Activated naive CD4-positive, alpha-beta T cell (primary cell): ENCODE results near the gene NDUFA11.

ENCODE experiments used
- DNase-seq, 4 experiments: peaks; one replicate each; lab custom pipeline; 2025; lab: John Stamatoyannopoulos, UW

The NDUFA11 gene

DNA sequence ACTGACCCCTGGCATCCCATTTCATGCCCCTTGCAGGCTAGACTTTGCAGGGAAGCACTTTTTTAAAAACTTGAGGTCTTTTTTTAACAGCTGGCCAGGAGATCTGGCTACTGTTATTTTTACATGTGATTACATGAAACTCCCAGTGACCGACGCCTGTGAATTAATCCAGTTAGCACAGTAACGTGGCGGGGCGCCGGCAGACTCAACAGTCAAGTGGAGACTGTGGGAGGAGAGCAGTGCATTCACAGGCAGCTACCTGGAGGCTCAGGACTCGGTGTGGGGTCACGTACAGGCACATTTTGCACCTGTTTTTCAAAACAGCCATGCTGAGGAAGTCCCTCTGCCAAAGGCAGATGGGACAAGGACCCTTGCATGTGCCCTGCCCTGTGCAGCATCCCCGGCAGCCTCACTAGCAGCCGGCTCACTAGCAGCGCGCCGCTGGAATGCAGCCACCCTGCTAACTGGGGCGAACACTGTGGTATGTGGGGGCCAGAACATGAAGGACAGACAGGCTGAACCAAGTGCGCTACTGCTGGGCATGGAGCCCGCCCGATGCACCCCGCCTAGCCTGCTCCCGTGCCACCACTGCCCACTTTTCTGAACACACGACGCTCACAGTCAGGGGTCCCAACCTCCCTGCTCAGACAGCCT, 29.1 kb upstream of the NDUFA11 start:
- DNase-seq, result no peak

DNA sequence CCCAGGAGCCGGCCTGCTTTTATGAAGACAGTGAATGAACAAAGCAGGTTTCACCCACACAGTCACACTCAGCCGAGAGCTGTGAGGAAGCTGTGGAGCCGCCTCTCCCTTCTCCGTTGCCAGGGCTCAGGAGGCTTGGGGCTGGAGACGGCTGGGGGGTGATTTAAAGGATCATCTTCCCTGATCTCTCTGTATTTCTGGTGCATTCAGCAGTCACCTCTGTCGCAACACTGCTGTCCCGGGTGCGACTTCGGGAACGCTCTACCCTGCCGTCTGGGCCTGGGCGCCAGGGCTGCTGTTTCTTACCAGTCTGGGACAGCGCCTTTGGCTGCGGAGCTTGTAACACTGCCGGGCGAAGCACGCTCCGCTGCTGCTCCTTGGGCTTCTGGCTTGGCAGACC, 28.6 kb upstream of the NDUFA11 start:
- no peak for DNase-seq

DNA sequence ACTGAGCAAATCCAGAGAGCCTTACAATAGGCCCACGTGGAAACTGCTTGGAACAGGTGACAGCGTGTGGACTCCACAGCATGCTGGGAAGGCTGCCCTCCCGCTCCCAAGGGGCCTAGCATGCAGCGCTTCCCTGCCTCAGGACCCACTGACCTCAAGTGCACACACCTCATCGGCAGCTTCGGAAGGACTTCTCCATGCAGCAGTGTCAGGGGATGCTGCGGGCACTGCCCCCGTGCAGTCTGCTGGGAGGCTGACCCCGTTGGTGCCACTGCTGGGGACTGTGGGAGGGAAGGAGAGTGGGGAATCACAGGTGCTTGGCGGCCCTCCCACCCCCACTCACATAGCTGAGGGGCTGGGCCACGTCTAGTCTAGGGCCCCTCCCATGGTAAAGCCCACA, 27.7 kb upstream of the NDUFA11 start:
- no peak for DNase-seq

DNA sequence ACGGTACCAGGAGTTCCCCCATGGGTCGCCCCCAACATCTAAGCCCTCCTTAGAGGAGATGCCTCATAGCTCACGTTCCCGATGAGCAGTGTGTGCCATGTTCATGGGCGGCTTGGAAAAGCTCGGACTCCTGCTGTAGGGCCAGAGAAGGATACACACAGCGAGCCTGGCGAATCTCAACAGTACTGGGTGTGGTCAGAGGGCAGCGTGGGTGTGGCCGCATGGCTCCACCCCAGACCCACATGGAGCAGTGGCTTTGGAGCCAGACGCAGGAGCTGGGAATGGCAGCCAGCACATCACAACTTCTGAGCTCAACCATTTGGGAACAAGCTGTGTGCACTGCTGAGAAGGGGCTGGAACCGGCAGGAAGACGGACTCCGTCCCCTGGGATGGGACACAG, 26.0 kb upstream of the NDUFA11 start:
- no peak for DNase-seq

DNA sequence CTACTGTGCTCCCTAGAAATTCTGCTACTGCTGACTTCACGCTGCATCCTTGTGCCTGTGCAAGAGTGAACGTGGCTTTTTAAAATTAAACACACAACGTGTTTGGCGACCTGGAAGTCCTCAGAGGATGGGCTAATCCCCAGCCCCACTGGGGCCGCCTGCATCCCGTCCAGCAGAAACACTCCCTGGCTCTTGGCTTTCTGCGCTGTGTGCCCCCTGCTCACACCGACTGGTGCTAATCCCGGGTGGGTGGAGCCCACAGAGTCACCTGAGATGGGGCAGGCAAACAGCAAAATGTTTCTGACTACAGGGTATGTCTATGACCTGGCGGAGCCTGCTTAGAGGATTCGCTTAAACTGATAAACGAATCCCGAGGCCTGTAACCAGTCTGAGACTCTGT, 25.6 kb upstream of the NDUFA11 start:
- no peak for DNase-seq

DNA sequence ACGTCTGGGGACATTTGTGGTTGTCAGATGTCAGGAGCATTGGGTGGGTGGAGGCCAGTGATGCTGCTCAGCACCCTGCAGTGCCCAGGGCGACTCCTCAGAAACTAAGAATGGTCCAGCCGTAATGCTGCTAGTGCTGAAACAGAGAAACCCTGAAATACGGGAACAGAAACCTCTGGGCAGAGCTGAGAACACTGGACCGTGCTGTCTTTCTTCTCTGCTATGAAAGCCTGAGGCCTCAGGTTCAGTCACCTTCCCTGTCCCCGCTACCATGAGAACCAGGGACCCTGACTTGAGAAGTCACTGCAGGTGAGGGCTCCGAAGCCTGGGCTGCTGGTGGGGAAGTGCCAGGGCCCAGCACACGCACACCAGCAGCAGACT, 23.8 kb upstream of the NDUFA11 start:
- DNase-seq, result no peak

DNA sequence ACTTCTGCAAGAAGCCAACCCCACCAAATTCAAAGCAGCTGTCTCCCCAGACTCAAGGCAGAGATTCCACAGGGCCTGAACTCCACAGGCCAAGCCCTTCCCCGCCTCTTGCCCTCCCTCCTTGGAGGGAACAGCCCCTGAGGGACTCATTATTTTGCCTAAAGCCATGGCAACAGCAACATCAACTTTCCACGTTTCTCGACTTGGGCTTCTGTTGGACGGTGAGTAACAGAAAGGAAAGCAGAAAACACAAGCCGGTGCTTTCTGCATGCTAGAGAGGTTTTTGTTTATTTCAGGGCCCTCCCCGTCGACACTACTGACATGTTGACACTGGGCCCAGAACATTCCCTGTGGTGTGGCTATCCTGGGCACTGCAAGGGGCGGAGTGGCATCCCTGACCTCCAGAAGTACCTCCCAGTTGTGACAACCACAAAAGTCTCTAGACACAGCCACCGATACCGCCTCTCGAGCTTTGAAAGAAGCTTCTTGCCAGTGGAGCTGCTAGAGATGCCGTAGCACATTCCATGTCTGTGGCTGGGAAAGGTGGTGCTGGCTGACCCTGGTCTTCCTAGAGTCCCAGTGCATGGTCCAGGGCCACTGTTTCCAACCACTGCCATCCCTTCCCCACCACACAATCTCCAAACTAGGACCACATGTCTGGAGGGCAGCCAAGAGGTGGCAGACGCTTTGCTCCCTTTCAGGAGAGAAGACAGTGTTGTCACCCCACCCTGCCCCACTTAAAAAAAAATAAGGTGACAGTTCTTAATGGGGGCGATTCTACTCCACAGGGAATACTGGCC, 23.3 kb upstream of the NDUFA11 start:
- no peak for DNase-seq

DNA sequence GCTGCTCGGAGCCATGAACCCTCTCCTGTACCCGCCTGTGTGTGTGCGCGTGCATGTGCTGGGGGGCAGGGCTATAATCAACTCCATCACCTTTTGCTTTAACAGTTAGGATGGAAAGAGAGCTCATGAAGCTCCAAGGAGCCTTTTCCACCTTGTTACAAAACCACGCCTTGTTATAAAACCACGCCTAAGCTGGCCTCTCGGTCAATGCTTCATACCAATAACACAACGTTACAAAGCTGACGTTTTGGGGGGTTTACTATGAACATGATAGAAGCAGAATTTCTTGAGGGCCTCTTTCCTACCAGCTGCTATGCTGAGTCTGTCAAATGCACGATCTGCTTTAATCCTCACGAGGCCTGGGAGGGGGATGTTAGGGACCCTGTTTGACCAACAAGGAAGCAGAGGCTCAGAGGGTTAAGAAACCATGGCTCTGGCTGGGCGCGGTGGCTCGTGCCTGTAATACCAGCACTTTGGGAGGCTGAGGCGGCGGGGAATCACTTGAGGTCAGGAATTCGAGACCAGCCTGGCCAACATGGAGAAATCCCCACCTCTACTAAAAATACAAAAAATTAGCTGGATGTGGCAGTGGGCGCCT, 22.3 kb upstream of the NDUFA11 start:
- no peak for DNase-seq

DNA sequence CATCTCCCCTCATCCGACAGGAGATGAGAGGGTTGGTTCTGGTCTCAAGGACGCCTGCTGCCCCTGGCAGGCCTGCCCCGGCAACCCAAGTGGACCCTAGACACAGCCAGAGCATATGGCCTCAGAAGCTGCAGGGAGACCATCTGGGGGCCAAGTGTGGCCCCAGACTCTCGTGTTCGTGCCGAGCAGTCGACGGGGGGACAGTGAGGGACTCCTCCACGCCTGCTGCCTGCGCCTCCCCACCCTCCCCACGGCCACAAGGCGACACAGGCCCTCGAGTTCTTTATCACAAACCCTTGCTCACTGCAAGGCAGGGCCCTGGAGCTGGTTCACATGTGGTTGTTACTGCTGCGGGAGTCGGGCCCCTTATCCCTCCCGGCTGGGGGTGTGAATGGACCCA, 19.8 kb upstream of the NDUFA11 start:
- DNase-seq, result no peak

DNA sequence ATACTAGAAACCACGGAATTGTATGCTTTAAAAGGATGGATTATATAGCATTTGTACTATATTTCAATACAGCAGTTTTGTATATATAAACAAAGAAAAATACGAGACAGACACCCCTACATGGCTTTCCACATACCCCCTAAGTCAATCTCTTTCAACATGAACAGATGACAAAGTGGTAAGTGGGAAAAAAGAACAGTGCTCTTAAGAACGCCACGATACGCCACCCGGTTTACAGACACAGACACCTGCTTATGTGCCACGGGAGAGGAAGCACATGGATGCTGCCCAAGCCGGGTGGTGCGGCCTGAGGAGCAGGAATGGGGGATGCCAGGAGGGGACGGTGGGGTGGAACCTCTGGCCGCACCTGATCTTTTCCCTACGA, 18.6 kb upstream of the NDUFA11 start:
- no peak for DNase-seq

DNA sequence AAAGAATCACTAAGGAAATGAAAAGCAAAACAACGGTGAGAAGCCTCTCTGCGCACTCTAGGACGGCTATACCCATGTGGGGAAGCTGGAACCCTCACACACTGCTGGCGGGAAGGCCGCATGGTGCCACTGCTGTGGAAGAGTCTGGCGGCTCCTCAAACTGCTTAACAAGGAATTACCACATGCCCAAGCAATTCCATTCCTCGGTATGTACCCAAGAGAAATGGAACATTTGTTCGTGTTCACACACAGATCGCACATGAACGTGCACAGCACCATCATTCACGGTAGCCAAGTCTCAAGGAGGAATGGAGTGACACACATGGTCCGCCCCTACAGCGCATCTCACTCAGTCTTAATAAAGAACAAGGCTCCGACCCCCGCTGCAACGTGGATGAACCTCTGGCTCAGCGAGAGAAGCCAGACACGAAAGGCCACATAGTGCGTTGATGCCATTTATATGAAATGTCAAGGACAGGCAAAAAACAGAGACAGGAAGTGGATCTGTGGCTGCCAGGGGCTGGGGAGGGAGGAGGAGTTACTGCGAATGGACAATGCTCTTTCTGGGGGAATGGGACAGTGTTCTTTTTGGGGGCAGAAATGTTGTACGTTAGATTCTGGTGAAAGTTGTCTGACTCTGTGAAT, 18.0 kb upstream of the NDUFA11 start:
- DNase-seq, result no peak

DNA sequence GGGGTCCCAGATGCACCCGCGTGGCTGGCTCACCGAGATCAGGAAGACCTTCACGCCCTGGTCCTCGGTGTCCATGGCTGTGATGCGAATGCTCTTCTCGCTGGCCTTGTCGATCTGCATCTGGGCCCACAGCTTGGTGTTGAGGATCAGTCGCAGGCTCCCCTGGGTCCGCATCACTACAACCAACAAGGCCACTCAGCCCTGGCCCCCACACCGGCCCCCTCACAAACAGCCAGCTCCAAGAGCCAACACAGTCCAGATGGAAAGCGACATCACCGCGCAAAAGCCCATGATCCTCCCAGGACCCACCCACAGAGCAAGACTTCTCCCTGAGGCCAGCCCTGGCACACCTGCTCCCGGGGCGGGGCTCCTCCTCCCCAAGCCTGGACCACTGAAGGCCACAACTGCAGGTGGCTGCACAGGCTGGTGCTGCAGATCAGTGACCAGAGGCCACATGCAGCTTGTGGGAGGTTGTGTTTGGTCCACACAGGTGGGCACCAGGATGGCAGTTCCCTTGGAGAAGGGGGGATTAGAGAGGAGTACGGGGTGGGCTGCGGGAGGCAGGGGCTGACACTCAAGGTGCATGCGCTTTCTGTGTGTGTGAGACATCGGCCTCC, 15.0 kb upstream of the NDUFA11 start:
- DNase-seq, result no peak

DNA sequence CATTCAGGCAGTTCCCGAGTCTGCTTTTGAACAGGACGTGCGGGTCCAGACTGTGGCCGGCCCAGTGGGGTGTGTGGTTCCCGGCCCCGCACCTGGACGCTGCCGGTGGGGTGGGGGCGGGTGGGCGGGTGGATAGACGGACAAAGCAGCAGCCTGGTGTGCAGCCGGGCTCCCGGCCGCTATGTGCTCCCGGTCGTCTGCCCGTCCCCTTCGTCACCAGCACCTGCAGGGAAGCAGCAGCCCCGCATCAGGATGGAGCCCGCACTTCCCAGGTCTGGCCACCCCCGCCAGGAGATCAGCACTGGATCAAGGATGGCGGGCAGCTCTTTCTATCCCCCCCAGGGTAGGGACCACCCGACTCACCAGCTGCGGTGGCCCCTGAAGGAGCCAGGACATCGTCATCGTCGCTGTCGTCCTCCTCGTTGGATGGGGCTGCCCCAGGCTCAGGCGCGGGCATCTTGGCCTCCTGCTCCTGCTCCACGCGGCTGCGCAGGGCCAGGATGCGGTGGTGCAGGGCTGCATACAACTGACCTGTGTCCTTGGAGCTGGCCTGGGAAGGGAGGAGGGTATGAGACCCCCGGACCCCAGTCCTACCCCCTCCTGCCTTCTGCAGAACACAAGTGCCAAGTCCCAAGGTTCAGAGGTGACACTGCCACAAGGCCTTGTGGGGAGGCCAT, 14.0 kb upstream of the NDUFA11 start:
- no peak for DNase-seq

DNA sequence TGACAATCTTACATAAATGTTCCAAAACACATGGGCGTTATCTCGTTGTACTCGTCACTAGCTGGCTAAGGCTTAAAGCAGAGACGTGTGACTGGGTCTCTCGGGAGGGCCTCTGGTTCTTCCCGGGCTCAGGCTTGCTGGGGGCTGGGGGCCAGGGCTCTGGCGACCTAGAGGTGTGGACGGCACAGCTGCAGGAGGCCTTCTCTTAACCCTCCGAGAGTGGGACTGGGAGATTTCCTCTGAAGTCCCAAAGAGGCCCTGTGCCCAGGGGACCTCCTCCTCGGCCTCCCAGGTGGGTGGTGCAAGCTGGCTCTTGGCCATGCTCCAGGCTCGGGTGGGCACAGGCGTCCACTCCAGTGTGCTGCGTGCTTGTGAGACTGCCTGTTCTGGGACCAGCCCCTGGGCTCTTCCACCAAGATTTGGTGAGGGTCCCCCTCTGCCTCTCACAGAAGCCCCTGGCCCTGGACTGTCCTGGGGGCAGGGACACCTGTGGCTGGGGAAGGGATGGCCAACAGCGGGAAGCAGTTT, 12.7 kb upstream of the NDUFA11 start:
- DNase-seq, result no peak

DNA sequence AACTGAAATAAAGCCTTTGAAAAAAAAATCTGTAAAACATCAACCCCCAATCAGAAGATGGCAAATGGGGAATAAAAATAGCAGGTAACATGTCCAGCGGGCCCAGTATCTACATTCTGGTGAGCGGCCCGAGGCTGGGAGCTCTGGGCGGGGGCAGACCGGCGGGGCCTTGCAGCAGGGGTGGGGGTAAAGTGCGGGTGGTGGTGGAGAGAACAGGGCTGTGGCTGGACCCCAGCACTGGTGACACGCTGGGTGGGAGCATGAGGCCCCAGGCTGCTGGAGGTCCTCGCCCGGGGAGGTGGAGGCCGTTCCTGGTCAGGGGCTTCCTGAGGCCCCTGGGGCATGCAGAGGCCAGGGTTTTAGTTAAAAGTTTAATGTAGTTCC, 12.2 kb upstream of the NDUFA11 start:
- no peak for DNase-seq

DNA sequence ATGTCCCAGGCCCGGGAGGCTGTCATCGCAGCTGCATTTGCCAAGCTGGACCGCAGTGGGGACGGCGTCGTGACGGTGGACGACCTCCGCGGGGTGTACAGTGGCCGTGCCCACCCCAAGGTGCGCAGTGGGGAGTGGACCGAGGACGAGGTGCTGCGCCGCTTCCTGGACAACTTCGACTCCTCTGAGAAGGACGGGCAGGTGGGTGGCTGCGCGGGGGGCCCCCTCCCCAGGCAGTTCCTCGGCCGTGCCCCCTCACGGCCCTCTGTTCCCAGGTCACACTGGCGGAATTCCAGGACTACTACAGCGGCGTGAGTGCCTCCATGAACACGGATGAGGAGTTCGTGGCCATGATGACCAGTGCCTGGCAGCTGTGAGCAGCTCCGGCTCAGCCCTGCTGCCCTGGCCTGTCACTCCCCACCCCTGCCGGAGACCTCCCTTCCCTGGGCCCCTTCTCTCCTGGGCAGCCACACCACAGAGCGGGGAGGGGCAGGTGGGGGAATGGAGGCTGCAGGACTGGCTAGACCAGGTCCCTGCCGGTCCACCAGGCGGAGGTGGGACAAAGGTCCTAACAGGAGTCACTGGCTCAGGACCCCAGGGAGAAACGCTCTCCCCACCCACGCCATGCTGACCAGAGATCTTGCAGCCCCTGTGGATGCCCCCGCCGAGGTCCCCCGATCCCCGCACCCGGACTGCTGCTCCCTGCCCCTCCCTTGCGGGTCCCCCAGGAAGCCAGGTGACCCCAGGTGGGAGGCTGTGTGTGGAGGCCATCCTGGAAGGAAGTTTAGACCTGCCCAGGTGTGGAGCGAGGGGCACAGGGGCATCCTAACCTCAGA, 11.6 kb upstream of the NDUFA11 start:
- no peak for DNase-seq

DNA sequence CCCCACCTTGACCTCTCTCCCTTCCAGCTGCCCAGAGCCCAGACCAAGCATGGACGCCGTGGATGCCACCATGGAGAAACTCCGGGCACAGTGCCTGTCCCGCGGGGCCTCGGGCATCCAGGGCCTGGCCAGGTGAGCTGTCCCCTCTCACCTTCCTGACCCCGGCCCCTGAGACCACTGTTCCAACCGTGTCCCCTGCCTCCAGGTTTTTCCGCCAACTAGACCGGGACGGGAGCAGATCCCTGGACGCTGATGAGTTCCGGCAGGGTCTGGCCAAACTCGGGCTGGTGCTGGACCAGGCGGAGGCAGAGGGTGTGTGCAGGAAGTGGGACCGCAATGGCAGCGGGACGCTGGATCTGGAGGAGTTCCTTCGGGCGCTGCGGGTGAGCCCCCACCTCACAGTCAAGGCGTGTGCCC, 10.8 kb upstream of the NDUFA11 start:
- no peak for DNase-seq

DNA sequence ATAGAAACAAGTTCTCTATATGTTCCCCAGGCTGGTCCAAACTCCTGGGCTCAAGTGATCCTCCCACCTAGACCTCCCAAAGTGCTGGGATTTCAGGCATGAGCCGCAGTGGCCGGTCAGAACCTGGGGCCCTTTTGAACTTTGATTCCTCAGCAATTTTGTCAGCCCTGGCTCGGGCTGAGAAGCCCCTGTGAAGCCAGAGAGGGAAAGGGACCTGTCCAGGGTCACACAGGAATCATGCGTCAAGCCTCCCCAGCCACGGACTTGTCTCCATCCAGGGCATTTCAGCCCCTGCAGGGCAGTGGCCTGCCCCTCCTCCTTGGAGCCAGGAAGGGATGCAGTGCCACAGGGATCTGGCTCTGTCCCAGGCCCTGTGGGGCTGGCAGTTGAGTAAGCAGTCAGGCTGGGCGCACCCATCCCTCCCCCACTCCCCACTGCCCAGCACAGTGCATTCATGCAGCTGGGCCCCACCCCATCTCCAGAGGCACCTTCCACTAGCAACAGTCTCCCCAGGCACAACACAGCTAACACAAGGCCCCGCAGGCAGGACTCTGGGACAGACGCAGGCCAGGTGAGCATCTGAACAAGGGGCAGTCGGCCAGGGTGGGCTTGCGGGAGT, 10.3 kb upstream of the NDUFA11 start, which contains the start of gene CAPS:
Gene CAPS (plus strand): TSS at position 516 of the 619 bp plus-strand sequence. CDS start 153 bp downstream, outside the sequence.
- no peak for DNase-seq

DNA sequence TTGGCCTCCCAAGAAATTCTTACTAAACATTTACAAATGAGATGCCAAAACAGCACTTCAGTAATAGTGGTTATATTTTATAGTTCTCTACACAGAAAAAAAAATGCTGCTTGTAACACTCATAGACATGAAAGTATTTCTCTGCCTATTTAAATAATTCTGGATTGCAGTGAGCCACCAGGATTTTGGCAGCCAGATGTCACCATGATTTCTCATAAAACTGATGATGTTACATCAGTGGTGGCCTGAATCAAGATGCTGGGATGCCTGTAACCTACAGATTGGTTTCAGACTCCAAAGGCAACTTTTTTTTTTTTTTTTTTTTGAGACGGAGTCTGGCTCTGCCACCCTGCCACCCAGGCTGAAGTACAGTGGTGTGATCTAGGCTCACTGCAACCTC, 7.8 kb upstream of the NDUFA11 start:
- DNase-seq, result no peak

DNA sequence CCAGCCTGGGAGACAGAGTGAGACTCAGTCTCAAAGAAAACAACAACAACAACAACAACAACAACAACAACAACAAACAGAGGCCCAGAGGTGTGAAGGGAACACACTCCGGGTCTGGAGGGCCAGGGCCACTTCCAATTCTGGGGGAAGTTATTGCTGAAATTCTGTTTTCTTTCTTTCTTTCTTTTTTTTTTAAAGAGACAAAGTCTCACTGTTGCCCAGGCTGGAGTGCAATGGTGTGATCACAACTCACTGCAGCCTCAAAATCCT, 7.0 kb upstream of the NDUFA11 start:
- no peak for DNase-seq
